HCT116 (cell line): ENCODE measurements around the gene TCF7. TPM values are rescaled to one million over a fixed set of nuclear protein-coding genes. Genes with fewer than 3 reads are reported as not detected.

Experiments used
- ATAC-seq: fragments of 200-7000 bp; cut with Tn5 transposase; 2 replicates; pipeline ENCODE4 v1.9.1; 2020; ENCODE audit warnings: mild to moderate bottlenecking, moderate library complexity
- BruUV-seq: library from RNA; stranded (reverse); fragments of 400-500 nt; replicated peaks from 2 replicates; lab custom pipeline; 2021; lab: Mats Ljungman, UMichigan
- CTCF ChIA-PET: fragments of 300-600 bp; sonication (Branson Sonifier 250); formaldehyde crosslinking; loops from one replicate; lab custom pipeline; 2021; ENCODE audit warnings: antibody characterized with exemption; lab: Charles Lee
- POLR2A ChIA-PET: fragments of 300-600, 350-600 bp; sonication (Branson Sonifier 250); formaldehyde crosslinking; loops from one replicate; lab custom pipeline; 2021; ENCODE audit warnings: antibody characterized with exemption; lab: Charles Lee
- RAD21 ChIA-PET, 2 experiments: fragments of 300-600 bp; sonication (Branson Sonifier 250); formaldehyde crosslinking; loops; one replicate each; lab custom pipeline; 2023; ENCODE audit warnings: low total read pairs in 2 of 2; ENCODE audit not compliant: uncharacterized antibody in 2 of 2, unreplicated experiment in 2 of 2, low non-redundant PET in 1 of 2; lab: Charles Lee
- DNase-seq: peaks from one replicate; pipeline ENCODE4 v3.0.0-alpha.2; 2010; ENCODE audit warnings: low read depth, low spot score
- H2AFZ ChIP-seq: fragments of 200-600 bp; shearing (Covaris generic), sonication (generic); 2 replicates; pipeline ENCODE4 v1.6.1; 2017; ENCODE audit warnings: low read depth, mixed run types, mixed read lengths, antibody characterized with exemption, low read length; ENCODE audit not compliant: poor library complexity, severe bottlenecking
- H3K27ac ChIP-seq: 2 replicates; pipeline ENCODE4 v1.5.1; 2012; ENCODE audit warnings: low read depth, low read length
- H3K27me3 ChIP-seq: fragments of 200-600 bp; sonication (generic); 2 replicates; pipeline ENCODE4 v1.6.1; 2016; ENCODE audit warnings: mixed run types, low read length, mixed read lengths; ENCODE audit not compliant: insufficient read depth
- H3K36me3 ChIP-seq, 2 experiments: fragments of 200-500 bp in 1 of 2; fragments of 200-600 bp in 1 of 2; sonication (Bioruptor generic) in 1 of 2; sonication (generic) in 1 of 2; 2 replicates each; pipeline versions ENCODE4 v1.5.1 to v1.6.1; 2014 to 2016; ENCODE audit warnings: low read length in 2 of 2, inconsistent platforms in 1 of 2, mixed read lengths in 1 of 2, mixed run types in 1 of 2; ENCODE audit not compliant: insufficient read depth in 2 of 2, control insufficient read depth in 1 of 2
- H3K4me1 ChIP-seq, 2 experiments: fragments of 200-600 bp in 1 of 2; sonication (generic) in 1 of 2; 2 replicates each; pipeline versions ENCODE4 v1.5.1 to v1.6.1; 2012 to 2017; ENCODE audit warnings: low read length in 2 of 2, inconsistent platforms in 1 of 2, mild to moderate bottlenecking in 1 of 2, mixed read lengths in 1 of 2, mixed run types in 1 of 2, moderate library complexity in 1 of 2; ENCODE audit not compliant: insufficient read depth in 2 of 2, control insufficient read depth in 1 of 2
- H3K4me2 ChIP-seq: fragments of 200-600 bp; sonication (generic); 2 replicates; pipeline ENCODE4 v1.6.1; 2017; ENCODE audit warnings: mixed run types, low read length, mixed read lengths
- H3K4me3 ChIP-seq, 2 experiments: fragments of 200-600 bp in 1 of 2; sonication (generic) in 1 of 2; replicated peaks in 1 of 2; 2 replicates each; pipeline ENCODE4 v1.5.1; 2011 to 2016; ENCODE audit warnings: low read length in 2 of 2, control low read depth in 1 of 2, low read depth in 1 of 2, mild to moderate bottlenecking in 1 of 2, mixed read lengths in 1 of 2, mixed run types in 1 of 2
- H3K79me2 ChIP-seq: fragments of 200-600 bp; sonication (generic); 2 replicates; pipeline ENCODE4 v1.6.1; 2017; ENCODE audit warnings: mild to moderate bottlenecking, mixed run types, low read length, moderate library complexity, mixed read lengths; ENCODE audit not compliant: insufficient read depth
- H3K9ac ChIP-seq: fragments of 200-600 bp; sonication (generic); 2 replicates; pipeline ENCODE4 v1.6.1; 2016; ENCODE audit warnings: low read length, mixed read lengths
- H3K9me2 ChIP-seq: fragments of 200-600 bp; sonication (generic), shearing (Covaris generic); 2 replicates; pipeline ENCODE4 v1.6.1; 2017; ENCODE audit warnings: mixed run types, mild to moderate bottlenecking, moderate library complexity; ENCODE audit not compliant: insufficient read depth
- H3K9me3 ChIP-seq, 2 experiments: fragments of 200-500 bp in 1 of 2; fragments of 200-600 bp in 1 of 2; sonication (Bioruptor generic) in 1 of 2; sonication (generic) in 1 of 2; 2 replicates each; pipeline ENCODE4 v1.6.1; 2014 to 2017; ENCODE audit warnings: low read length in 2 of 2, mixed read lengths in 2 of 2, inconsistent platforms in 1 of 2, low read depth in 1 of 2, mild to moderate bottlenecking in 1 of 2, mixed run types in 1 of 2, moderate library complexity in 1 of 2; ENCODE audit not compliant: control insufficient read depth in 1 of 2, insufficient read depth in 1 of 2
- H4K20me1 ChIP-seq: fragments of 200-600 bp; sonication (generic), shearing (Covaris generic); 2 replicates; pipeline ENCODE4 v1.6.1; 2017; ENCODE audit warnings: mixed run types, mild to moderate bottlenecking, moderate library complexity; ENCODE audit not compliant: insufficient read depth
- EGR1 ChIP-seq: IDR thresholded peaks from 2 replicates; pipeline ENCODE4 v1.6.1; 2012; ENCODE audit warnings: low read depth
- EZH2phosphoT487 ChIP-seq: fragments of 200-600 bp; IDR thresholded peaks from 2 replicates; pipeline ENCODE4 v1.6.1; 2018; ENCODE audit warnings: antibody characterized with exemption, borderline replicate concordance
- FOSL1 ChIP-seq: IDR thresholded peaks from 2 replicates; pipeline ENCODE4 v1.6.1; 2012; ENCODE audit warnings: low read depth
- RAD21 ChIP-seq: IDR thresholded peaks from 2 replicates; pipeline ENCODE4 v1.6.1; 2012; ENCODE audit warnings: low read depth, mild to moderate bottlenecking
- REST ChIP-seq: IDR thresholded peaks from 2 replicates; pipeline ENCODE4 v1.6.1; 2012; ENCODE audit warnings: low read depth
- SP1 ChIP-seq: IDR thresholded peaks from 2 replicates; pipeline ENCODE4 v1.6.1; 2012; ENCODE audit warnings: low read depth
- SRF ChIP-seq: IDR thresholded peaks from 2 replicates; pipeline ENCODE4 v1.6.1; 2012; ENCODE audit warnings: low read depth
- TCF7L2 ChIP-seq: IDR thresholded peaks from 2 replicates; pipeline ENCODE4 v1.7.0; 2011; ENCODE audit warnings: borderline replicate concordance, inconsistent platforms; ENCODE audit not compliant: insufficient read depth, insufficient read length; ENCODE audit errors: extremely low read depth
- ZBTB33 ChIP-seq: IDR thresholded peaks from 2 replicates; pipeline ENCODE4 v1.6.1; 2011; ENCODE audit warnings: mild to moderate bottlenecking, low read length, moderate library complexity; ENCODE audit not compliant: insufficient replicate concordance; ENCODE audit errors: extremely low read depth
- ZFX ChIP-seq: fragments of 450-650 bp; IDR thresholded peaks from 2 replicates; pipeline ENCODE4 v1.6.1; 2017
- intact Hi-C: fragments of 100-400 bp; cut with micrococcal nuclease; formaldehyde crosslinking; loops from 2 replicates; pipeline ENCODE4 v1.10.0; 2022
- total RNA-seq: library from RNA; stranded (reverse); gene quantifications from one replicate; pipeline ENCODE4 v1.2.1, GENCODE V29; 2021; ENCODE audit not compliant: unreplicated experiment

The TCF7 gene
- total RNA-seq, 1 experiment from 2014 or later: 17.8 TPM

GRCh38 chr5:134110382-134110781, 4.1 kb upstream of the TCF7 start:
- Histone ChIP-seq H3K4me1 (peaks cover 0 to 20% of the 10 kb centered on the region in 2 experiments; a peak in 2 of 4 replicates), H3K36me3 (no peaks in the 10 kb centered on the region), H3K9me3 (no peaks in the 10 kb centered on the region), H3K79me2 (no peaks in the 10 kb centered on the region), H2AFZ (no peak overlapping the region), H3K9ac (no peak overlapping the region), H3K27ac (no peak overlapping the region), H4K20me1 (no peaks in the 10 kb centered on the region), H3K27me3 (no peaks in the 10 kb centered on the region), H3K9me2 (no peaks in the 10 kb centered on the region), H3K4me3 (no peak overlapping the region), H3K4me2 (no peak overlapping the region)
- CTCF ChIA-PET: no interaction called here
- RAD21 ChIA-PET: no interaction called here
- BruUV-seq: no TSS peak
- POLR2A ChIA-PET: interaction anchor here (0.7 kb wide), 1 partner anchor 14 kb away, joined by 3 read pairs; no protein-coding TSS in a partner anchor
- intact Hi-C loops: no loop called here
- no peak for ATAC-seq
- no peak for TF ChIP-seq EZH2phosphoT487
- no peak for DNase-seq

GRCh38 chr5:134111741-134112647, 2.5 kb upstream of the TCF7 start:
- Histone ChIP-seq H3K36me3 (0 out of 4 replicates have a peak, but pooled peaks cover 0 to 3% of the 10 kb centered on the region in 2 experiments), H3K9me3 (no peaks in the 10 kb centered on the region), H3K4me1 (peaks cover 4 to 28% of the 10 kb centered on the region in 2 experiments; a peak in 3 of 4 replicates), H3K9me2 (no peaks in the 10 kb centered on the region), H3K79me2 (no peaks in the 10 kb centered on the region), H2AFZ (no peak overlapping the region), H3K27ac (no peak overlapping the region), H3K4me3 (no peak overlapping the region), H4K20me1 (no peaks in the 10 kb centered on the region), H3K4me2 (peak overlapping the region; percentile 45), H3K9ac (no peak overlapping the region), H3K27me3 (no peaks in the 10 kb centered on the region)
- CTCF ChIA-PET: interaction anchor here (1.2 to 1.6 kb wide), 2 partner anchors 10 to 12 kb away, joined by 3 to 6 read pairs; no protein-coding TSS in a partner anchor
- no peak for ATAC-seq
- TSS peak; percentile 30 for BruUV-seq
- POLR2A ChIA-PET: no interaction called here
- intact Hi-C loops: no loop called here
- RAD21 ChIA-PET: no interaction called here
- no peak for DNase-seq
- no peak for TF ChIP-seq REST
- TF ChIP-seq ZFX: no peak
- TF ChIP-seq SRF: no peak
- TF ChIP-seq ZBTB33: no peak
- TF ChIP-seq SP1: no peak
- TF ChIP-seq EGR1: no peak
- no peak for TF ChIP-seq RAD21
- TF ChIP-seq FOSL1: no peak
- TF ChIP-seq TCF7L2: no peak
